Activated gamma-delta T cell treated with Interleukin-2 at 50 U/mL for 16 hours (primary cell): ENCODE measurements around the gene PCDH18.
"Not testable (repeated sequence)": the region's sequence is repeated elsewhere in the genome, so short reads cannot be mapped to it uniquely, and the experiment has no call there.

Experiments
- DNase-seq: peaks from one replicate; pipeline ENCODE4 v3.0.0-alpha.2; 2020

Gene PCDH18

GRCh38 chr4:137531986-137532868 lies at the start of gene PCDH18:
TSS of gene PCDH18 (minus strand) at chr4:137532494. CDS start at chr4:137532088, 406 bp downstream.
- DNase-seq = no peak

GRCh38 chr4:137576446-137576845 lies 44.2 kb upstream of the PCDH18 start:
- no peak for DNase-seq

- DNase-seq = no peak
These were observed 40.4 kb upstream of the PCDH18 start for GRCh38 chr4:137572647-137573046.

- DNase-seq = no peak
These were observed 39.9 kb upstream of the PCDH18 start for GRCh38 chr4:137572163-137572562.

GRCh38 chr4:137559801-137560200 lies 27.5 kb upstream of the PCDH18 start:
- no peak for DNase-seq

- DNase-seq = no peak
These were observed 26.7 kb upstream of the PCDH18 start for GRCh38 chr4:137558951-137559350.

GRCh38 chr4:137545461-137545861 lies 13.2 kb upstream of the PCDH18 start:
- DNase-seq = no peak

- DNase-seq = no peak
These were observed 11.4 kb upstream of the PCDH18 start for GRCh38 chr4:137543648-137544047.

GRCh38 chr4:137543198-137543597 lies 10.9 kb upstream of the PCDH18 start:
- no peak for DNase-seq

GRCh38 chr4:137541876-137542646 lies 9.8 kb upstream of the PCDH18 start:
- no peak for DNase-seq

- DNase-seq = no peak
These were observed 8.9 kb upstream of the PCDH18 start for GRCh38 chr4:137541181-137541580.

GRCh38 chr4:137540356-137540755 lies 8.1 kb upstream of the PCDH18 start:
- no peak for DNase-seq

GRCh38 chr4:137538526-137538925 lies 6.2 kb upstream of the PCDH18 start:
- DNase-seq = no peak

- DNase-seq = not testable (repeated sequence)
These were observed 5.5 kb upstream of the PCDH18 start for GRCh38 chr4:137537807-137538206.

GRCh38 chr4:137536789-137537561 lies 4.7 kb upstream of the PCDH18 start:
- no peak for DNase-seq

GRCh38 chr4:137535718-137536117 lies 3.4 kb upstream of the PCDH18 start:
- no peak for DNase-seq

- DNase-seq = no peak
These were observed 2.2 kb upstream of the PCDH18 start for GRCh38 chr4:137534516-137534915.

GRCh38 chr4:137533855-137534254 lies 1.6 kb upstream of the PCDH18 start:
- no peak for DNase-seq

- DNase-seq = no peak
These were observed 559 bp upstream of the PCDH18 start for GRCh38 chr4:137532869-137533236.

- DNase-seq = no peak
These were observed 917 bp downstream of the PCDH18 start for GRCh38 chr4:137531168-137531985.

GRCh38 chr4:137530176-137530575 lies 2.1 kb downstream of the PCDH18 start:
- no peak for DNase-seq

- no peak for DNase-seq
These were observed 2.9 kb downstream of the PCDH18 start for GRCh38 chr4:137529432-137529831.
